IgD-negative memory B cell (primary cell): Measurements from ENCODE around the gene PIGQ. TPM values are rescaled to one million over a fixed set of nuclear protein-coding genes. Genes with fewer than 3 reads are reported as not detected.

Source experiments
- H3K27ac Mint-ChIP-seq, 3 donors: one replicate each; pipeline ENCODE4 v1.8.0; 2020 to 2022; ENCODE audit warnings: mild to moderate bottlenecking in 3 of 3, mixed read lengths in 3 of 3, moderate library complexity in 1 of 3
- H3K27me3 Mint-ChIP-seq: one replicate; pipeline ENCODE4 v1.8.0; 2021; ENCODE audit warnings: mixed read lengths
- H3K36me3 Mint-ChIP-seq: one replicate; pipeline ENCODE4 v1.8.0; 2020; ENCODE audit warnings: mild to moderate bottlenecking, mixed read lengths
- H3K4me1 Mint-ChIP-seq, 3 donors: one replicate each; pipeline ENCODE4 v1.8.0; 2020 to 2022; ENCODE audit warnings: mixed read lengths in 3 of 3, mild to moderate bottlenecking in 1 of 3
- H3K4me3 Mint-ChIP-seq, 4 donors: one replicate each; pipeline ENCODE4 v1.8.0; 2020 to 2022; ENCODE audit warnings: mild to moderate bottlenecking in 4 of 4, mixed read lengths in 4 of 4, moderate library complexity in 3 of 4
- H3K9me3 Mint-ChIP-seq, 3 donors: one replicate each; pipeline ENCODE4 v1.8.0; 2020 to 2021; ENCODE audit warnings: mixed read lengths in 3 of 3, mild to moderate bottlenecking in 1 of 3
- polyA plus RNA-seq: library from polyadenylated mRNA; unstranded; fragments of 300-500 nt; fragmentation: Illumina TruSeq; gene quantifications from one replicate; pipeline ENCODE4 v1.2.3, GENCODE V29; 2021

The PIGQ gene
- polyA plus RNA-seq, 1 donor from 2014 or later: 18.9 TPM

GRCh38 chr16:609316-609715, 39.5 kb downstream of the PIGQ start:
- Mint-ChIP-seq H3K9me3 (peaks cover 0 to 3% (median 0%) of the 10 kb centered on the region in 3 donors), H3K27me3 (no peaks in the 10 kb centered on the region), H3K27ac (peak overlapping the region in 1 of 3 donors; percentile 43), H3K36me3 (peaks cover 2% of the 10 kb centered on the region), H3K4me1 (peaks cover 4 to 10% (median 6%) of the 10 kb centered on the region in 3 donors), H3K4me3 (peak overlapping the region in 1 of 4 donors; percentile 17)

- H3K36me3 Mint-ChIP-seq: peaks cover 2% of the 10 kb centered on the region
- H3K9me3 Mint-ChIP-seq: peaks cover 0 to 3% (median 0%) of the 10 kb centered on the region in 3 donors
- H3K4me1 Mint-ChIP-seq: peaks cover 6 to 10% (median 8%) of the 10 kb centered on the region in 3 donors
- H3K4me3 Mint-ChIP-seq: no peak overlapping the region
- no peaks in the 10 kb centered on the region for H3K27me3 Mint-ChIP-seq
- peak overlapping the region in 1 of 3 donors; percentile 43 for H3K27ac Mint-ChIP-seq
Measured at GRCh38 chr16:609984-610383, 40.2 kb downstream of the PIGQ start.

- H3K4me3 Mint-ChIP-seq: no peak overlapping the region
- peaks cover 0 to 3% (median 0%) of the 10 kb centered on the region in 3 donors for H3K9me3 Mint-ChIP-seq
- peak overlapping the region in 2 of 3 donors; percentile 78 to 82 for H3K27ac Mint-ChIP-seq
- no peaks in the 10 kb centered on the region for H3K27me3 Mint-ChIP-seq
- H3K36me3 Mint-ChIP-seq: peaks cover 2% of the 10 kb centered on the region
- peaks cover 10 to 12% (median 10%) of the 10 kb centered on the region in 3 donors for H3K4me1 Mint-ChIP-seq
Measured at GRCh38 chr16:610513-611381, 41.0 kb downstream of the PIGQ start.

GRCh38 chr16:615122-615521, 45.4 kb downstream of the PIGQ start:
- H3K4me1 Mint-ChIP-seq: peaks cover 5 to 10% (median 9%) of the 10 kb centered on the region in 3 donors

DNA sequence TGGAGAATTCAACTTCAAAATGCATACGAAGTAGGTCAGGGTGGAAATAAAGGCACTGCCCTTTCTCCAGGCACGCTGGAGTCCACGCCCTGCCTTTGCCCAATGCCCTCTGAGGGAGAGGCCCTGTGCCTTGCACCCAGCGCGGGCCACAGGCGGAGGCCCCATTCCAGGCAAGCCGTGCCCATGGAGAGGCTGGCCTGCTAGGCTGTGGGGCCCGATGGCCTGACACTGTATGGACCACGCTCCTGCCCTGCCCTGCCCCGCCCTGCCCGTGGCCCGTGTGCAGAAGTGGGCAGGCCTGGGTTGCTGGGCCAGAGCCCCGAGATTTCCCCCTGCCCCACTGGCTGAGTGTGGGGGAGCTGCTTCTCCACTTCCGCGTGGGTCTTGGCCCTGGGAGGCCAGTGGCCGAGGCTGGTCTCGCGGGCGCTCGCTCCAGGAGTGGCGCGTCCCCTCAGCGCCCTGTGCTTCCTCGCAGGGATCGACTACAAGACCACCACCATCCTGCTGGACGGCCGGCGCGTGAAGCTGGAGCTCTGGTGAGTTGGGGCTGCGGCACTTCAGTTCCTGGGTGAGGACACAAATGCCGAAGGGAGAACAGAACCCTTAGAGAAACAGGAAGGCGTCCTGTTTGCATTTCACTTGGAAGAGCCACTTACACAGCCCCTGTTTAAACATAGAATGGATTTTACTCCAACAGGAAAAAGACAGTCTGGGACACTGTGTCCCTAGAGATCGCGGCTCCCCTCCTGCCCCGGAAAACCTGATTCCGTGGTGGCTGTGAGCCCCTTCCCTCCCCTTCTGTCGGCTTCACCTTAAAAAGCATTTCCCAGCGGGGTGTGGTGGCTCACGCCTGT, 47.2 kb downstream of the PIGQ start:
- peaks cover 2 to 6% (median 6%) of the 10 kb centered on the region in 3 donors for H3K4me1 Mint-ChIP-seq
- H3K27me3 Mint-ChIP-seq: no peaks in the 10 kb centered on the region
- H3K36me3 Mint-ChIP-seq: peaks cover 2% of the 10 kb centered on the region
- H3K9me3 Mint-ChIP-seq: peaks cover 0 to 3% (median 0%) of the 10 kb centered on the region in 3 donors
- no peak overlapping the region for H3K27ac Mint-ChIP-seq
- H3K4me3 Mint-ChIP-seq: no peak overlapping the region

More at GRCh38 chr16:615122-615521, 45.4 kb downstream of the PIGQ start:
- Mint-ChIP-seq H3K4me3 (no peak overlapping the region), H3K36me3 (peaks cover 4% of the 10 kb centered on the region), H3K9me3 (peaks cover 0 to 3% (median 0%) of the 10 kb centered on the region in 3 donors), H3K27ac (peak overlapping the region in 1 of 3 donors; percentile 46), H3K27me3 (no peaks in the 10 kb centered on the region)

- H3K4me1 Mint-ChIP-seq: peaks cover 2 to 6% (median 6%) of the 10 kb centered on the region in 3 donors
- H3K27ac Mint-ChIP-seq: no peak overlapping the region
- H3K4me3 Mint-ChIP-seq: no peak overlapping the region
- H3K9me3 Mint-ChIP-seq: peaks cover 0 to 3% (median 0%) of the 10 kb centered on the region in 3 donors
- H3K27me3 Mint-ChIP-seq: no peaks in the 10 kb centered on the region
- peaks cover 2% of the 10 kb centered on the region for H3K36me3 Mint-ChIP-seq
Measured at GRCh38 chr16:617855-618254, 48.1 kb downstream of the PIGQ start.

DNA sequence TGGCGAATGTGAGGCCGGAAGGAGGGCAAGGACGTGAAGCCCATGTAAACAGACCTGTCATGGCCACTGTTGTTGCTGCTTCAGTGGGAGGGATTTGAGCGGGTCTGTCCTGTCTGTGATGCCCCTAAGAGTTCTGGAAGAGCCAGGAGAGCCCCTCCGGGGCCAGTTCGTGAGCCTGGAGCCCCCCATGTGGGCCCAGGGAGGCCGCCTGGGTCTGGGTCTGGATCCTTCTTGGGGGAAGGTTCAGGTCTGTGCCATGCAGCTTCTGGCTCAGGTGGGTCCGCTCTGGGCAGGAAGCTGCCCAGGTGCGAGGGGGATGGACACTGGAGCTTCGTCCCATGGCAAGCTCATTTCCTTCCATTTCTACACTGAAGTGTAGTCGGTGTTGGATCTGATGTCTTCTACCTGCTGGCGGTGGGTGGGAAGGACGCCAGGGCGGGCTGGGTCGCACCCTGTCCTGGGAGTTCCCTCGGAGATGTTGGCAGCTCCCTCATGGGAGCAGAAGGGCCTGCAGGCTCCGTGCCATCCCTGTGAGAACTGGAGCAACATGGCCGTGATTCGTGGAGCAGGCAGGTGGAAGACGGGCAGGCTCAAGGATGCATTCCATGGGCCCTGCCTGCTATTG, 49.8 kb downstream of the PIGQ start:
- no peaks in the 10 kb centered on the region for H3K9me3 Mint-ChIP-seq
- H3K36me3 Mint-ChIP-seq: peaks cover 2% of the 10 kb centered on the region
- no peaks in the 10 kb centered on the region for H3K27me3 Mint-ChIP-seq
- H3K4me3 Mint-ChIP-seq: no peak overlapping the region
- no peak overlapping the region for H3K27ac Mint-ChIP-seq
- peaks cover 2 to 6% (median 6%) of the 10 kb centered on the region in 3 donors for H3K4me1 Mint-ChIP-seq

DNA sequence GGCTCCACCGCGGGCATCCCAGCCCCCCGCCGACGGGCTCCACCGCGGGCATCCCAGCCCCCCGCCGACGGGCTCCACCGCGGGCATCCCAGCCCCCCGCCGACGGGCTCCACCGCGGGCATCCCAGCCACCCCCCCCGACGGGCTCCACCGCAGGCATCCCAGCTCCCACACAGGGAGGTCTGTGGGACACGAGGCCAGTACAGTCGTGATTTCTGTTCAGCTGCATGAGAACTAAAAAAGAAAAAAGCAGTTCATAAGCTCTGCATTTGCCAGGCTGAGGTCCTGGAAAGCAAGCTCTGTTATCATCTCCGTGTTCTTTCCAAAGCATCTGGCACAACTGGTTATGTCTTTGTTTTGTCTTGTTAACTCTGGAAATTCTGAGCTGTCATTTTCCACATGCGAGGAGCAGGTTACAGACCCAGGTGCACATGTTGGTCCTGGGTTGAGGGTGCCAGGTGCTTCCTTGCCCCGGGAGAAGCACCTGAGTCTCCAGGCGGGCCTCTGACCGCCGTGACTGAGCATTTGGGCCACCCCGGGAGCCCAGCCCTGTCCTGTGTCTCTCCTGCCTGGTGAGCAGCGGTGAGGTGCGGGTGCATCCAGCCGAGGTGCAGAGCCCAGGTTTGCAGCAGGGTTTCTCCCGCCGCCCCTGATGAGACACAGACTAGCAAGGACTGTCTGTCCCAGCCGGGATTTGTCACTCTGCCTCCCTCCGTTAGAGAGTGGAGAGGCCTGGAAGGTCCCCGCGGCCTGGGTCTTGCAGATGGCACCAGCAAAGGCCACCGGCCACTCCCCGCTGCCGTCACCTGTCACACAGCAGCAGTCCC, 51.1 kb downstream of the PIGQ start:
- Mint-ChIP-seq H3K36me3 (peaks cover 2% of the 10 kb centered on the region), H3K27ac (no peak overlapping the region), H3K9me3 (no peaks in the 10 kb centered on the region), H3K27me3 (no peaks in the 10 kb centered on the region), H3K4me3 (no peak overlapping the region), H3K4me1 (peaks cover 0 to 2% (median 0%) of the 10 kb centered on the region in 3 donors)

DNA sequence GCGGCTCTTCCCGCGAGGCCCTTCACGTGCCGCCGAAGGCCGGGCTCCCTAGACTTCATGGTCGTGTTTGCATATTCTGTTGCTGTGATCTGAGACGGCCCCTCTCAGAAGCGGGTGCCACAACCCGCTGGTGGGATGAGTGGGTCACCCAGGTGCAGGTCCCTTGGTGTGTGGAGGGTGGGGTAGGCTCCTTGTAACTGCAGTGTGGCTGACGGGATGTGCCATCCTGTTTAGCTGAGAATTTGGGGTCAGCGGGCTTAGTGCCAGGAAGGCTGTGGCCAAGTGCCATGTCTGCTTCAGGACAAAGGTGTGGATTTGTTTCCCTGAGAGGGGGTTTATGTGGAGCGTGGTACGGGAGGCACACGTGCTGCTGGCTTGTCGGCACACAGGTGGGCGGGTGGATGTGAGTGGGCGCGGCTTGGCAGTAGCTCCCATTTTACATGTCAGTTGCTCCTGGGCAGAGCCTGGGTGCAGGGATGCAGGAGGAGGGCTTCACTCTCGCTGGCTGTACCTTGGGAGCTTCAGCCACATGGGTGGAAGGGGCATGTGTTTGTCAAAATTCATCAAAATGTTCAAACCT, 51.8 kb downstream of the PIGQ start:
- no peaks in the 10 kb centered on the region for H3K9me3 Mint-ChIP-seq

DNA sequence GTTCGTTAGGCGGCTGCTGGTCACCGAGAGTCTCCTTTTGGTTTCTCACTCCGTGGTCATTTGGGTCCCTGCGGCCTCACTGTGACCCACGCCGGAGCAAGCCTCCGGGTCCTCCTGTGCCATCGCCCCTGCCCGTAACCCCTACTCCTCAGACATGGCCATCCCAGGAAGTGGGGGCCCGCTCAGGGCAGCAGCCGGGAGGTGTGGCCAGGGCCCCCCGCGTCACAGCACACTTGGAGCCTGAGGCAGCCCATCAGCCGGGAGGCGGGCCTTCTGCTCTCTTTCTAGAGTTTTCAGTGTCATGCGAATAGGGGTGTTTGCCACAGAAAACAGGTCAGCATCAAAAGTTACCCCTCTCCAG, 53.1 kb downstream of the PIGQ start:
- Mint-ChIP-seq H3K27ac (no peak overlapping the region), H3K27me3 (no peaks in the 10 kb centered on the region), H3K4me1 (peaks cover 0 to 2% (median 0%) of the 10 kb centered on the region in 3 donors), H3K9me3 (no peaks in the 10 kb centered on the region), H3K4me3 (peak overlapping the region in 1 of 4 donors; percentile 5), H3K36me3 (peaks cover 3% of the 10 kb centered on the region)

More for the DNA sequence above, 51.8 kb downstream of the PIGQ start:
- H3K4me1 Mint-ChIP-seq: peaks cover 0 to 2% (median 0%) of the 10 kb centered on the region in 3 donors
- H3K27ac Mint-ChIP-seq: peak overlapping the region in 1 of 3 donors; percentile 71
- no peaks in the 10 kb centered on the region for H3K27me3 Mint-ChIP-seq
- peaks cover 3% of the 10 kb centered on the region for H3K36me3 Mint-ChIP-seq
- no peak overlapping the region for H3K4me3 Mint-ChIP-seq

GRCh38 chr16:624526-625070, 54.8 kb downstream of the PIGQ start:
- Mint-ChIP-seq H3K27ac (no peak overlapping the region), H3K4me3 (no peak overlapping the region), H3K27me3 (no peaks in the 10 kb centered on the region), H3K9me3 (no peaks in the 10 kb centered on the region), H3K36me3 (peaks cover 2% of the 10 kb centered on the region), H3K4me1 (peaks cover 0 to 2% (median 0%) of the 10 kb centered on the region in 3 donors)

GRCh38 chr16:625117-625976, 55.6 kb downstream of the PIGQ start:
- H3K4me1 Mint-ChIP-seq: peaks cover 0 to 2% (median 0%) of the 10 kb centered on the region in 3 donors
- H3K27ac Mint-ChIP-seq: no peak overlapping the region
- H3K27me3 Mint-ChIP-seq: no peaks in the 10 kb centered on the region
- H3K9me3 Mint-ChIP-seq: no peaks in the 10 kb centered on the region
- no peak overlapping the region for H3K4me3 Mint-ChIP-seq
- peaks cover 2% of the 10 kb centered on the region for H3K36me3 Mint-ChIP-seq
